PC-9 (cell line): ENCODE measurements around the gene IQSEC1. TPM values are rescaled to one million over a fixed set of nuclear protein-coding genes. Genes with fewer than 3 reads are reported as not detected.

Source experiments
- BruUV-seq: library from RNA; stranded (reverse); fragments of 400-500 nt; replicated peaks from 2 replicates; lab custom pipeline; 2021; lab: Mats Ljungman, UMichigan
- CTCF ChIA-PET: fragments of 300-600 bp; sonication (Branson Sonifier 250); formaldehyde crosslinking; loops from one replicate; lab custom pipeline; 2022; ENCODE audit warnings: antibody characterized with exemption; lab: Charles Lee
- POLR2A ChIA-PET: fragments of 300-600 bp; sonication (Branson Sonifier 250); formaldehyde crosslinking; loops from one replicate; lab custom pipeline; 2022; ENCODE audit warnings: antibody characterized with exemption; ENCODE audit not compliant: unreplicated experiment; lab: Charles Lee
- DNase-seq, 2 experiments: peaks; one replicate each; pipeline versions ENCODE4 v3.0.0 to v3.0.0-alpha.2; 2015 to 2022; ENCODE audit warnings: mixed read lengths in 1 of 2
- H2AFZ ChIP-seq: fragments of 200-600 bp; sonication (generic); 2 replicates; pipeline ENCODE4 v1.8.1; 2017; ENCODE audit warnings: antibody characterized with exemption
- H3F3A ChIP-seq: fragments of 200-600 bp; sonication (generic); 2 replicates; pipeline ENCODE4 v1.8.1; 2017; ENCODE audit warnings: antibody characterized with exemption, mild to moderate bottlenecking, low read depth; ENCODE audit not compliant: insufficient read depth
- H3K27ac ChIP-seq: fragments of 200-600 bp; sonication (generic); 2 replicates; pipeline ENCODE4 v1.6.1; 2016; ENCODE audit warnings: mixed run types
- H3K27me3 ChIP-seq: fragments of 200-600 bp; sonication (generic); 2 replicates; pipeline ENCODE4 v1.6.1; 2016; ENCODE audit warnings: low read depth, mixed run types; ENCODE audit not compliant: insufficient read depth
- H3K36me3 ChIP-seq: fragments of 200-600 bp; sonication (generic); 2 replicates; pipeline ENCODE4 v1.6.1; 2016; ENCODE audit warnings: low read depth, mixed run types
- H3K4me1 ChIP-seq: fragments of 200-600 bp; sonication (generic); replicated peaks from 2 replicates; pipeline ENCODE4 v1.6.1; 2016; ENCODE audit warnings: mixed run types; ENCODE audit not compliant: insufficient read depth
- H3K4me2 ChIP-seq: fragments of 200-600 bp; sonication (generic); 2 replicates; pipeline ENCODE4 v1.6.1; 2017; ENCODE audit warnings: mixed run types
- H3K4me3 ChIP-seq: fragments of 200-600 bp; sonication (generic); 2 replicates; pipeline ENCODE4 v1.6.1; 2016; ENCODE audit warnings: mixed run types
- H3K79me2 ChIP-seq: fragments of 200-600 bp; sonication (generic); 2 replicates; pipeline ENCODE4 v1.6.1; 2017; ENCODE audit warnings: low read depth, mixed run types
- H3K9me2 ChIP-seq: fragments of 200-600 bp; sonication (generic); 2 replicates; pipeline ENCODE4 v1.8.1; 2017; ENCODE audit warnings: mild to moderate bottlenecking; ENCODE audit not compliant: insufficient read depth
- H3K9me3 ChIP-seq: fragments of 200-600 bp; sonication (generic); 2 replicates; pipeline ENCODE4 v1.8.1; 2016; ENCODE audit warnings: low read depth; ENCODE audit not compliant: insufficient read depth
- H4K20me1 ChIP-seq: fragments of 200-600 bp; sonication (generic); 2 replicates; pipeline ENCODE4 v1.8.1; 2017; ENCODE audit not compliant: insufficient read depth
- EZH2 ChIP-seq: fragments of 200-600 bp; sonication (generic); IDR thresholded peaks from 2 replicates; pipeline ENCODE4 v1.8.0; 2017; ENCODE audit warnings: antibody characterized with exemption, low read depth
- intact Hi-C: fragments of 100-400 bp; cut with micrococcal nuclease; formaldehyde crosslinking; loops from one replicate; pipeline ENCODE4 v1.10.0; 2022; ENCODE audit not compliant: unreplicated experiment
- total RNA-seq: library from RNA; stranded (reverse); gene quantifications from 2 replicates; pipeline ENCODE4 v1.2.3, GENCODE V29; 2021
- TF ChIP-seq, protein P1 (sequence below): fragments of 200-600 bp; sonication (generic); conservative IDR thresholded peaks from 2 replicates; pipeline ENCODE4 v1.6.1; 2017; ENCODE audit warnings: mixed run types, antibody characterized with exemption, mild to moderate bottlenecking, moderate library complexity

IQSEC1 gene
- total RNA-seq, 1 experiment from 2014 or later: 30.7 TPM

DNA sequence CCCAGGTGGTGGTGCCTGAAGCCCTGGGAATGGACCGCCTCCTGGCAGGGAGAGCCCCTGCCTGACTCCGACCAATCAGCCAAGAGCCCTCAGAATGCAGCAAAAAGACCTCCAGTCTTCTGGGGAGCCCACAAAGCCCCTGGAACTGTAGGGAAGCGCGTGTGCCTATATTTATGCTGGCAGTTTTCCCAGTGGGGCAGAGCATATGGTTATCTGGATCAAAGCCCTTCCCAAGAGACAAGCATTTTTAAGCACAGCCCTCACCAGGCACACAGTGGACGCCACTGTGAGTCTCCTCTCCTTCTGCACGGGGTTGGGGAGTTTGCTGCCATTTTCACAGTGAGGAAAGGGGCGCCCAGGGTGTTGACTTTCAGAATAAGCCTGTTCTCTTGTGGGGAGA is 150.9 kb downstream of the IQSEC1 start:
- Histone ChIP-seq H3K79me2 (no peaks in the 10 kb centered on the region), H3K27ac (no peak overlapping the region), H3K27me3 (no peaks in the 10 kb centered on the region), H3K9me3 (no peaks in the 10 kb centered on the region), H3K9me2 (no peaks in the 10 kb centered on the region), H3K4me1 (0 out of 2 replicates have a peak, but pooled peaks cover 5% of the 10 kb centered on the region), H4K20me1 (peaks cover 6% of the 10 kb centered on the region), H2AFZ (no peak overlapping the region), H3K36me3 (no peaks in the 10 kb centered on the region; the same call in 1 of the 2 replicates), H3K4me2 (no peak overlapping the region), H3K4me3 (no peak overlapping the region), H3F3A (peaks cover 8% of the 10 kb centered on the region)
- ChIA-PET CTCF (no interaction called here), POLR2A (no interaction called here)
- DNase-seq: no peak
- TF ChIP-seq, protein P1, sequence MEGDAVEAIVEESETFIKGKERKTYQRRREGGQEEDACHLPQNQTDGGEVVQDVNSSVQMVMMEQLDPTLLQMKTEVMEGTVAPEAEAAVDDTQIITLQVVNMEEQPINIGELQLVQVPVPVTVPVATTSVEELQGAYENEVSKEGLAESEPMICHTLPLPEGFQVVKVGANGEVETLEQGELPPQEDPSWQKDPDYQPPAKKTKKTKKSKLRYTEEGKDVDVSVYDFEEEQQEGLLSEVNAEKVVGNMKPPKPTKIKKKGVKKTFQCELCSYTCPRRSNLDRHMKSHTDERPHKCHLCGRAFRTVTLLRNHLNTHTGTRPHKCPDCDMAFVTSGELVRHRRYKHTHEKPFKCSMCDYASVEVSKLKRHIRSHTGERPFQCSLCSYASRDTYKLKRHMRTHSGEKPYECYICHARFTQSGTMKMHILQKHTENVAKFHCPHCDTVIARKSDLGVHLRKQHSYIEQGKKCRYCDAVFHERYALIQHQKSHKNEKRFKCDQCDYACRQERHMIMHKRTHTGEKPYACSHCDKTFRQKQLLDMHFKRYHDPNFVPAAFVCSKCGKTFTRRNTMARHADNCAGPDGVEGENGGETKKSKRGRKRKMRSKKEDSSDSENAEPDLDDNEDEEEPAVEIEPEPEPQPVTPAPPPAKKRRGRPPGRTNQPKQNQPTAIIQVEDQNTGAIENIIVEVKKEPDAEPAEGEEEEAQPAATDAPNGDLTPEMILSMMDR: no peak
- TF ChIP-seq EZH2: no peak
- intact Hi-C loops: no loop called here
- no TSS peak for BruUV-seq

DNA sequence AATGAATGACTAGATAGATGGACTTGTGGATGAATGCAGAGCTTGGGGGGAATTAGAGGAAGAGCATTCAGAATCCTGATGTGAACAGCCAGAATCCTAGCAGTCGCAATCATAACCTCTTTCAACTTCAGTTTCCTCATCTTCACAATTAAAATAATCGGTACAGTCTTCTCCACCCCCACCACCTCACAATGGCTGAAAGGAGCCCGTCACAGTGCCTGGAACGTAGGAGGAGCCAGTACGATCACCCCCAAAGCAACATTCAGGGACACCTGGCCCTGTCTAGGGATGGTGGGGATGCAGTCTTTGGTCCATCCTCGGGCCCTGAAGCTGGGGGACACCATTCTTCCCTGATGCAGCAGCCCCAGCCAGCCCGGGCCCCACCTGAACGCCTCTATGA is 151.5 kb downstream of the IQSEC1 start:
- no peaks in the 10 kb centered on the region; the same call in 1 of the 2 replicates for H3K36me3 ChIP-seq
- TF ChIP-seq EZH2: no peak
- TF ChIP-seq, protein P1: no peak
- no peak overlapping the region for H3K4me2 ChIP-seq
- POLR2A ChIA-PET: no interaction called here
- H4K20me1 ChIP-seq: peaks cover 4% of the 10 kb centered on the region
- H2AFZ ChIP-seq: no peak overlapping the region
- H3K4me3 ChIP-seq: no peak overlapping the region
- H3K9me2 ChIP-seq: no peaks in the 10 kb centered on the region
- H3K27ac ChIP-seq: no peak overlapping the region
- DNase-seq: no peak
- H3K79me2 ChIP-seq: no peaks in the 10 kb centered on the region
- CTCF ChIA-PET: interaction anchor here (0.5 kb wide), 1 partner anchor 64 kb away, joined by 3 read pairs; no protein-coding TSS in a partner anchor
- H3K27me3 ChIP-seq: no peaks in the 10 kb centered on the region
- H3F3A ChIP-seq: peaks cover 8% of the 10 kb centered on the region
- no peaks in the 10 kb centered on the region for H3K9me3 ChIP-seq
- no TSS peak for BruUV-seq
- 0 out of 2 replicates have a peak, but pooled peaks cover 2% of the 10 kb centered on the region for H3K4me1 ChIP-seq
- intact Hi-C loops: no loop called here

DNA sequence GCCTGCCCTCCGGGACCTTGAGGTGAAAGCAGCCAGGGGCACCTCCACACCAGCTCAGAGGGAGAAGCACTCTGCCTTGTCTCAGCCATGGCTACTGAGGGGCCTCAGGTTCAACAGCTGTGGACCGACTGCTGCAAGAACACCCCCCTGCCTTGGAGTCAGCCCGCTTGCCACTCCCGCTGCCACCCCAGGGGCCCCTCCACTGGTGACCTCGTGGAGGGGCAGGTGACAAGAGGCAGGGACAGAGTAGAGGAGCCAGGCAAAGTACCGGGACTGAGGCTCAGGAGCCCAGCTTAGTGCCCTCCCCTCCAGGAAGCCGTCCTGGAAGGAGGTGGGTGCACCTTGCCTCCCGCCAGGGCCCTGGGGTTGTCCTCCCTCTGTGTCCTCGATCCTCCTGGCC is 152.3 kb downstream of the IQSEC1 start:
- Histone ChIP-seq H3K27me3 (no peaks in the 10 kb centered on the region), H3F3A (peaks cover 8% of the 10 kb centered on the region), H3K4me2 (no peak overlapping the region), H4K20me1 (no peaks in the 10 kb centered on the region; the same call in none of the 2 replicates), H3K79me2 (no peaks in the 10 kb centered on the region), H2AFZ (no peak overlapping the region), H3K27ac (no peak overlapping the region), H3K4me3 (no peak overlapping the region), H3K9me2 (no peaks in the 10 kb centered on the region), H3K36me3 (no peaks in the 10 kb centered on the region; the same call in 1 of the 2 replicates), H3K4me1 (no peaks in the 10 kb centered on the region), H3K9me3 (no peaks in the 10 kb centered on the region)
- no peak for DNase-seq
- POLR2A ChIA-PET: no interaction called here
- intact Hi-C loops: no loop called here
- BruUV-seq: no TSS peak
- TF ChIP-seq, protein P1: no peak
- no peak for TF ChIP-seq EZH2
- CTCF ChIA-PET: no interaction called here
